Left forelimb (tissue), 1 donor: ENCODE data around the gene UNC119B.

Source experiments
- DNase-seq: peaks from one replicate; pipeline ENCODE4 v3.0.0-alpha.2; 2018; ENCODE audit warnings: low spot score

UNC119B gene

GRCh38 chr12:120767071-120768024, 57.1 kb downstream of the UNC119B start:
- no peak for DNase-seq

DNA sequence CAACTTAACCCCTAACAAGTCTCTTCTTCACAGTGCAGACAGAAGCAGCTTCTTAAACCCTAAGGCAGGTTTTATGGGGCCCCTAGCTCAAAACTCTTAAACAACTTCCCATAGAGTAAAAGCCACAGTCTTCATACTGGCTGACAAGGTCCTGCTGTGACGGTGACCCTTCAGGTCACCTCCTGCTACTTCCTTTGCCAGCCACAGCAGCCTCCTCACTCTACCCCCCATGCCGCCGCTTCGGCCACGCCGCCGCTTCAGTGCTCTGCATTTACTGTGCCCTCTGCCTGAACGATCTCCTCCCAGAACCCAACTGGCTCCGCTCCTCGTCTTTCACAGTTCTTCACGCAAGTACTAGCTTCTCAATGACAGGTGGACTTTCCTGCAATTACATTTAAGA, 60.8 kb downstream of the UNC119B start:
- no peak for DNase-seq
